Ramos (cell line): ENCODE data around the gene IGSF9.

Experiments
- in situ Hi-C: fragments of 300-500 bp; cut with MboI; formaldehyde crosslinking; loops from one replicate; pipeline ENCODE4 v1.14.3; 2022; ENCODE audit warnings: low sequenced_read_pairs; ENCODE audit not compliant: unreplicated experiment

The IGSF9 gene

GRCh38 chr1:159949981-159950381, 4.6 kb upstream of the IGSF9 start:
- in situ Hi-C loops: no loop called here

DNA sequence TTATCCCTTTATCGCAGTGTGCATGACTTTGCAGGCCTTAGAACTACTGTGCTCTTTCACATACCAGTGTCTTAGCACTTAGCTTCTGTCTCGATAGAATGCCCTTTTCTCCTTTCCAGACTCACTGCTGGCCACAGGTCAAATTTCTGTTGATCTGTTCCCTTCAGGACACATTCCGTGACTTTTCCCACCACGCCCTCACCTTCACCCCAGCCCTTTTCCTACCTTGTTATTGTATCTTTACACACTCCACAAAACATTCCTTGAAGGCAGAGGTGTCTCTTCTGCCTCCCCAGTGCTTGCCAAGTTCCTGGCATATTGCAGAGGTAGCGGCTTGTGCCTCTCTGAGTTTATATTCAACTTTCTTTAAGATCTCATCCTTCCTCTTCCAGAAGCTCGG, 3.7 kb upstream of the IGSF9 start:
- in situ Hi-C loops: no loop called here

GRCh38 chr1:159947942-159948341, 2.5 kb upstream of the IGSF9 start:
- in situ Hi-C loops: no loop called here

- in situ Hi-C loops: no loop called here
These were observed 1.1 kb upstream of the IGSF9 start for GRCh38 chr1:159946242-159947187.

GRCh38 chr1:159944623-159945455, 574 bp downstream of the IGSF9 start:
- in situ Hi-C loops: no loop called here

- in situ Hi-C loops: no loop called here
These were observed 1.3 kb downstream of the IGSF9 start for GRCh38 chr1:159943908-159944622.

DNA sequence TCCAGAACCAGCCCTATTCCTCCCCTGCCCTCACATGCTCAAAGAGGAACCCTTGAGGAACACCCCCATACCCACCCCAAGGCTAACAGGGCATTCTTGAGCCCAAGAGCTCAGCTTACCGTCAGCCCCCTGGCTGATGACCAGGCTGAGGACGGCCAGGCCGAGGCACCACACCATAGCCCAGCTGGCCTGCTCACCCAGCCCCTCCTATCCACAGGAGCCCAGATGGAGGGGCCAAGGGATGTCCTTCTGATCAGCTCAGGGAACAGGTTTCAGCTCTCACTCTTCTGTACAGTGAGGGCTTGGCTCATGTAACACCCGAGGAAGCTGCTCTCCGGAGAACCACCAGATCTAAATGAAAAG, 2.2 kb downstream of the IGSF9 start:
- in situ Hi-C loops: no loop called here

DNA sequence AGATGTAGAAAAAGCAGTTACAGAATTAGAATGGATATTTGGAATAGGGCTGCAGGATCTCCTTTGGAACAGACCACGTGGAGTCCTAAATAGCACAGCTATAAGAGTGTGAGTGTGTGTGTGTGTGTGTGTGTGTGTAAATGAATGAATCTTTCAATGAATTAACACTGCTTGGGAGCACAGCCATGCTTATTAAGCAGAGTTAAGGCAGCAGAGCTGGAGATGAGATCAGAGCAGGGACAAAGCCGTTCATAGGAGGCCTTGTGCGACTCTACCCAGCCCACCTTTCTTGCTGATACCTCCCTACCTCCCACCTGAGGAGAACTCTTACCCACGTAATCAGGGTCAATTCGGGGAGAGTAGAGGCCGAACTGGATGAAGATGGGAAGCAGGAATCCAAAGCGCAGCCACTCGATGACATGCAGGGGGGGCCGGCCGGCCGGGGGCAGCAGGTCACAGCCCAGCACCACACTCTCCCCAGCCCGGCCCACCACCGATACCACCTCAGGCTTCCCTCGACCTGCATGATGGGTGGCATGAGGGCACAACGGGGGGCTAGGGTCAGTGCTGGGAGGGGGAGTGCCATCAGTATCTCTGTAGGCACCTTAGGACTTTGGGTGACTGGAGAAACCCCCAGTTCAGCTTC, 2.7 kb downstream of the IGSF9 start:
- in situ Hi-C loops: no loop called here

DNA sequence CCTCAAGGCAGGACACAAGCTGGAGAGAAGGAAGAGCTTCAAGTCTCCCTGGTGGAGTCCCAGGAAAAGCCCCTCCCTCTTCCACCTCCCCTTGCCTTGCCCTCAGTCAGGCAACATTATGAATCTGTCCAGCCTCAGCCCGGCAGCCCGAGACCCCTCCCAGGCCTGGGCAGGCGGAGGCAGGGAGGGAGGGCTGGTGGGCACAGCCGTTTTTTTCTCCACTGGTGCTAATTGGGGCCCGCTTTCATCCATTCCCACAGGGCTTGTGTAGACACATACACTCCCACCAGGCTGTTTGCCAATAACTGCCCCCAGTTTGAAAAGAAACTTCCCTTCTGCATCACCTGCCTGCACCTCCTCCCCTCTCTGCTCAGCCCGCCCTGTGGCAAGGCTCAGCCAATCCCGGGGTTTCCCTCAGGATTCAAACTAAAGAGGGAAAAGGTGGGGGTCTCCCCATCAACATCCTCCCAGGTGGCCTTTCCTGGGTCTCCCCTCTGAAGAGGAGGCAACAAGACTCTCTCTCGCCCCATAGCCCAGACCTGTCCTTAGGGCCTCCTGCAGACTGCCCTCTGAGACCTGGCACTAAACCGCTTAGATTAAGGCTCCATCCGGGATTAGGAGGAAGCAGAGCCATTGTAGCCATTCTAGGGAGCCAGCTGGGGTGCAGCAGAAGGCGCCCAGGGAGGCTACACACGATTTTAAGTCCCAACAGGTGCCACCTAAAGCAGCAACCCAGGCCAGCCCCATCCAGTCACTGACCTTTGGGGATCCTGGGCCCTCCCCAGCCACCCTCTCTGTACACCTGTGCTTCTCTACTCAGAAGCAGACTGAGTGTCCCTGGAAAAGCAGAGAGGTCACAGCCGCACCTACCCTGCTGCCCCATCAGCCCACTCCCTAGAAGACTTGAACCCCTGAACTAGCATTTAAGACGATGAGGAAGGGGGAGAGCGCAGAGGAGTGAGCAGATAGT, 3.5 kb downstream of the IGSF9 start:
- in situ Hi-C loops: no loop called here

- in situ Hi-C loops: no loop called here
These were observed 4.3 kb downstream of the IGSF9 start for GRCh38 chr1:159941141-159941540.

DNA sequence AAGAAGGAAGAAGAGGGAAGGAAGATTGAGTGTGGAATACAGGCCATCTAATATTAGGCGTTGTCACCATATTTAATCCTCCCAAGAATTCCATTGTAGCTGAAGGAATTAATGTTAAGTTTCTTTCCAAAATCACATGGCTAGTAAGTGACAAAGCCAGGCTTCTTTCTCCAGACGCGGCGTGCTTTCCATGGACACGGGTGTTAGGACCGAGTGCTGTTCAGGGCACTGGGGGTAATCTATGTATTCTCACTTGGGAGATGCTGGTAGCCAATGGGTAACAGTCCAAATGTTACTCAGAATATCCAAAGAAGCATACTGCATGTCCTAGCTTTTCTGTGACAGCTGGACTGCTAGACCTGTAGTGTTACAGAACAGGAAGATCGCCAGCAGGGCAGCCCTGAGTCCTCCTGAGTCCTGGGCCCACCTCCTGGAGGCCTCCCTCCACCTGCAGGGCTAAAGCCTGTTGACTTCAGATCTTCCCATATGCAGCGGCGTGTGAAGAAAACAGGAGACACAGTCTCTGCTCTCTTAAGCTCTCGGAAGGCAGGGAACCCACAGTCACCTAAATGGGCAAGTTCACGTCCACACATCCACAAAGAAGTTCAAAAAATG, 5.3 kb downstream of the IGSF9 start:
- in situ Hi-C loops: no loop called here

DNA sequence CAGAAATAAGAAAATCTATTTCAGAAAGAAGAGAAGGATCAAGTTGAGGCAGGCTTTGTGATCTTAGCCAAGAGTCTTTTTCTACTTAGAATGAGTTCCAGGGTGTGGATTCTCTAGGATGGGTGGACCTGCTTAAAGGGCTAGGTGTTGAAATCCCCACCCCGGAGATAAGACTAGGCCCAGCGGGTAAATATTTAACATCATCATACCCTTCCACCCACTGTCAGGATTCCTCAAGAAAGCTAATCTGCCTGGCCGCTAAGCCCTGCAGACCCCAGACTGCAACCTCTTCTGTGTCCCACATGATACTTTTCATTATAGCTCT, 5.8 kb downstream of the IGSF9 start:
- in situ Hi-C loops: loop anchor here (5.0 kb wide), 1 partner anchor 68 kb away; no protein-coding TSS in a partner anchor

- in situ Hi-C loops: loop anchor here (5.0 kb wide), 1 partner anchor 68 kb away; no protein-coding TSS in a partner anchor
These were observed 6.3 kb downstream of the IGSF9 start for GRCh38 chr1:159938905-159939677.

DNA sequence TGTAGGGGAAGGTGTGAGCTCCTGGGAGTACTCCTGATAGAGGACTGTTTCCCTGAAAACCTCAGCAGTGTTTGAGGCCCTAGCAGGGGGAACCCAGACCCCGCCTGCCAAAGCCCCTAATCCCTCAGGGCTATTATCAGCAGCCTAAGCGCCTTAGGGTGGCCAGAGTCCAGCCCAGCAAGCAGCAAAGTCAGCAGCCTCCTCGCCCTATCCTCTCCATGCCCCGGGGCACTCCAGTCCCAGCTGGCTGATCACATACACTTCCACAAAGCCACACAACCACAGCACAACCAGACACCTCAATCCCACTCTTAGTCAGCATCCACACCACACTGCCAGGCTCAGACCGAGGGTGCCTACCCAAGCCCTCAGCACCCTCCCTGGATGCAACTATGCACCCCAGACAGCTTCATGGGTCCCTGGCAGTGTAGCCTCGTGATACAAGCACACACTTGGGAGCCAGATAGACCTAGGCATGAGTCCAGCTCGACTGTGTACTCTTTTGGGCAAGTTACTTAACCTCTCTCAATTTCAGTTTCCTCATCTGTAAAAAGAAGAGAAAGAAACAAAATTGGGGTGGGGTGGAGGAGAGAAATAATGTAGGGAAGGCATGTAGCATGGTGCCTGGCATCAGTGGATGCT, 7.1 kb downstream of the IGSF9 start:
- in situ Hi-C loops: loop anchor here (5.0 kb wide), 1 partner anchor 69 kb away; no protein-coding TSS in a partner anchor

- in situ Hi-C loops: loop anchor here (5.0 kb wide), 1 partner anchor 70 kb away; no protein-coding TSS in a partner anchor
These were observed 8.2 kb downstream of the IGSF9 start for GRCh38 chr1:159937054-159937750.

DNA sequence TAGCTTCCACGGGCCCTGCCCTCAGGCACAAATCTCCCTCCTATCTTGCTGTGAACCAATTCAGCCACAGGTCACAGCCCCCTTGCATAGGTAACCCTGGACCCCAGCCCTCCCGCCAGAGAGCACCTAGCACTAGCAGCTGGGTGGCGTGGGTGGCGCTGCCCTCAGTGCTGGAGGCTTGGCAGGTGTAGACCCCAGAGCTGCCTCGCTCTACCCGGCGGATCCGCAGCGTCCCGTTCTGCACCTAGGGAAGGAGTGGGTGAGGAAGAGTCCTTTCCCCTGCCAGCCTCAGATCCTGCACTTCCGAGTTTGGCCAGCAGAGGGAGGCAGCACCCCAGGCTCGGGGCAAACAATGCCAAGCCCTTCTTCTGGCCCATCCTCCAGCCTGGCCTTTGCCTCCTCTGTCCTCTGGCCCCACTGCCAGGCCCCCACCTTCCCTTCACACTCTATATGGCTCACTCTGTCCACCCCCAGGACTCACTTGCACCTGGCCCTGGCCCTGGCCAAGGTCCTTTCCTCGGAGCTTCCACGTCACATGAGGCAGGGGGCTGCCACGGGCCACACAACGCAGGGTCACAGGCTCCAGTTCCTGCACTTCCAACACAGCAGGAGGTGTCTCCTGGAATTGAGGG, 9.0 kb downstream of the IGSF9 start:
- in situ Hi-C loops: loop anchor here (5.0 kb wide), 1 partner anchor 71 kb away; no protein-coding TSS in a partner anchor
